Measurements from ENCODE around the gene NRSN2.
"Not testable (repeated sequence)": the region's sequence is repeated elsewhere in the genome, so short reads cannot be mapped to it uniquely, and the experiment has no call there.

Gene NRSN2

DNA sequence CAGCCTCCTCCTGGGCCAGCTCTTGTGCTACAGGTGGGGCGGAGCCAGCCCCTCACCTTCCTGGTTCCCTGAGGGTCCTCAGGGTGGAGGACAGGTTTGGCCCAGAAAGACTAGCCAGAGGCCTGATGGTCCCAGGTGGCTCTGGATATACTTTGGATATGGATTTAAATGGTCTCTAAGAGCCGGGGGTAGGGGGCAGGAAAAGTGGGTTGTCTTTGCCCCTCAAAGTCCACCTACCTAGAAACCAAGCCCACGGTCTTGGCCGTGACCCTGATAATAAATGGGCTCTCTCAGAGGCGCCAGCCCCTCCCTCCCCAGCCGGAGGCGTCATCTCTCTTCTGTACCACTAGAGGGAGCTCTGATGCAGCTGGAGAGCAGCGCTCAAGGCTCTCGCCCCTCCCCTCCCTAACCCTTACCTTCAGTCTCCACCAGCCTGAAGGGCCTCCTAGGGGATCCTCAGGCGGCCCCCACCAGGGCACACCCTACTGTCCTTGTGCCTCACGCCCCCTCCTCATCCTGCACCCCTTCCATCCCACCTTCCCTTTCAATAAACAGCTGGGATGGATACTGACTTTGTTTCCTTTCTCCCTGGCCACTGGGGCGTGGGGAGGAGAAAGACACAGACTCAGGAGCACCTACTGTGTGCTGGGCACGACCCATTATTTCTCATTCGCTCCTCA is 7.5 kb downstream of the NRSN2 start:
- DNase-seq (ENCODE audit: low read depth in 2 of 2), result peak; percentile 57 to 62

GRCh38 chr20:356154-356553 is 9.2 kb downstream of the NRSN2 start:
- not testable (repeated sequence) for DNase-seq (ENCODE audit: low read depth in 2 of 2)

GRCh38 chr20:356745-357144 is 9.8 kb downstream of the NRSN2 start:
- DNase-seq (ENCODE audit: low read depth in 2 of 2), result no peak

DNA sequence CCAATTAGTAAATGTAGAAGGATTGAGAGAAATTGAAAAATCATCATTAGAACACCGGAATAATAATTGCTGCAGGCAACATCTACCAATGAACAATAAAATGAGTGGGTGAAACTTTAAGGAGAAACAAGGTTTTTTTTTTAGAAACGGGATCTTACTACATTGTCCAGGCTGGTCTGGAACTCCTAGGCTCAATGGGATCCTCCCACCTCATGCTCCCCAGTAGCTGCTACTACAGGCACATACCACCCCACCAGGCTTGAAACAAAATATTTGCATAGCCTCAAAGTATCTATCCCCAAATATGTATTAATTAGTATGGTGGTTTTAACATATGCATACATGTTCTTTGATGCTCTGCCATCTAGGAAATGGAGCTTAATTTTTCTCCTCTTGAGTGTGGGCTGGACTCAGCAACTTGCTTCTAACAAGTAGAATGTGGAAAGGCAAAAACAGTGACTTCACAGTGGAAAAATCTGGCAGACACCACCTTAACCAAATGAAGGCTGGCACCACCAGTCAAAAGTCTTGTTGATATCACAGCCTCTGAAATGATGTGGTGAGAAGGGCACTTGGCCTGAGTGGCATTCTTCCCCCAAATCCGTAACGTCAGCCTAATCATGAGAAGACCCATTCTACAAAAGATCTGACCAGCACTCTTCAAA is 12.1 kb downstream of the NRSN2 start:
- no peak for DNase-seq (ENCODE audit: low read depth in 2 of 2)

GRCh38 chr20:361561-361960 is 14.7 kb downstream of the NRSN2 start:
- no peak for DNase-seq (ENCODE audit: low read depth in 2 of 2)

DNA sequence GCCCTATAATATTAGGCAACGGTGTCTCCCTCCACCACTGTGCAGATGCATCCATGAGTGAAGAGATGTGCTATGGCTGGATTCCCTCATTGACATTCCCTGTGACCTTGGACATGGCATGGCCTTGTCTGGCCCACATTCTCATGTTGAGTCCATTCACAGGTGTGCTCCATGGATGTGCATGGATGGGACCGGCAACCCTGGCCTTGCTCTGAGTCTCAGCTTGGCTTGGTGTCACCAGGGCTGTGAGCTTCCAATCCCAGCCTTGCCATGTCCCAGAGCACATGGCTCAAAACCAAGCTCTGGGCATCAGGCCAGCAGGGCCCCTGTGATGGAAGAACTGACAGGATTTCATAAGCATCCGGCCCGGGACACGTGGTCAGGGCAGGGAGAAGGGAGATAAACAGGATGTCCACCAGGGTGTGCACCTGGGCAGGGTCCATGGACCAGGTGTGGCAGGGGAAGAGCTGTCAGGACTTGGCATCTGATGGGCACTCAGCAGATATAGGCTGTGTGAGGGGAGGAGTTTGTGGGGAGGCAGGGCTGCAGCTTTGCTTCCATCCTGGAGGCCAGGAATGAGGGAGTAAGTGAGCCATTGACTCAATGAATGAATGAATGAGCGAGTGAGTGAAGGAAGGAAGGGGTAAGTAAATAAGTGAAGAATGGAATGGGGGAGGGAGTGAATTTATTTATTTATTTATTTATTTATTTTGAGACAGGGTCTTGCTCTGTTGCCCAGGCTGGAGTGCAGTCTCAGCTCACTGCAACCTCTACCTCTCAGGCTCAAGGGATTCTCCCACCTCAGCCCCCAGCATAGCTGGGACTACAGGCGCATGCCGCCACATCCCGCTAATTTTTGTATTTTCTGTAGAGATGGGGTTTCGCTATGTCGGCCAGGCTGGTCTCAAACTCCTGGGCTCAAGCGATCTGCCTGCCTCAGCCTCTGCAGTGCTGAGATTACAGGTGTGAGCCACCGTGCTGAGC is 15.7 kb downstream of the NRSN2 start:
- no peak for DNase-seq (ENCODE audit: low read depth in 2 of 2)

- DNase-seq (ENCODE audit: low read depth in 2 of 2), result no peak
These were observed 16.6 kb downstream of the NRSN2 start for GRCh38 chr20:363319-364078.

GRCh38 chr20:364905-365794 is 18.2 kb downstream of the NRSN2 start:
- DNase-seq (ENCODE audit: low read depth in 2 of 2), result no peak

DNA sequence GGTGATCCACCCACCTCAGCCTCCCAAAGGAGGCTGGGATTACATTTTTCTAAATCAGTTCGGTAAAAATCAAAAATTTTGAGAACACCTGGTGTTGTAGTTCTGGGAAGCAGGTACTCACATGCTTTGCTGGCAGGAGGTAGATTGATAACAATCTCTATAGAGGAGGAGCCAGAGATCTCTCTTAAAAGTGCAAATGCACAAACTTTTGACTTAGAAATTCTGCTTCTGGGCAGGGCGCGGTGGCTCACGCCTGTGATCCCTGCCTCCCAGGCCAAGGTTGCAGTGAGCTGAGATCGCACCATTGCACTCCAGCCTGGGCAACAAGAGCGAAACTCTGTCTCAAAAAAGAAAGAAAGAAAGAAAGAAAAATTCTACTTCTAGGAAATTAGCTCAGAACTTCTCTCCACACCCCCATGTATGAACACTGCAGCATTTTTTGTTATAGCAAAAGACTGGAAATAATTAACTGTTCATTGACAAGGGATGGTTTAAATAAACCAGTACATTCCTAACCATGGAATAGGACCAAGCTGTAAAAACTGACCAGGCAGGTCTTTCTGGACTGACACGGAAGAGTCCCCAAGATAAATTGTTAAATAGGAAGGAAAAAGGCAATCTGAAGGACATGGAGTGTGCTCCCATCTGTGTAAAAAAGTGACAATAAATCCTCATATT is 19.3 kb downstream of the NRSN2 start:
- DNase-seq (ENCODE audit: low read depth in 2 of 2), result no peak

- no peak for DNase-seq (ENCODE audit: low read depth in 2 of 2)
These were observed 20.0 kb downstream of the NRSN2 start for GRCh38 chr20:366719-367485.

- DNase-seq (ENCODE audit: low read depth in 2 of 2), result no peak
These were observed 20.6 kb downstream of the NRSN2 start for GRCh38 chr20:367486-367887.

GRCh38 chr20:368915-369314 is 22.0 kb downstream of the NRSN2 start:
- no peak for DNase-seq (ENCODE audit: low read depth in 2 of 2)

- DNase-seq (ENCODE audit: low read depth in 2 of 2), result no peak
These were observed 23.3 kb downstream of the NRSN2 start for GRCh38 chr20:370151-370600.

GRCh38 chr20:370977-371754 is 24.3 kb downstream of the NRSN2 start:
- no peak for DNase-seq (ENCODE audit: low read depth in 2 of 2)

- no peak for DNase-seq (ENCODE audit: low read depth in 2 of 2)
These were observed 25.0 kb downstream of the NRSN2 start for GRCh38 chr20:371755-372542.

DNA sequence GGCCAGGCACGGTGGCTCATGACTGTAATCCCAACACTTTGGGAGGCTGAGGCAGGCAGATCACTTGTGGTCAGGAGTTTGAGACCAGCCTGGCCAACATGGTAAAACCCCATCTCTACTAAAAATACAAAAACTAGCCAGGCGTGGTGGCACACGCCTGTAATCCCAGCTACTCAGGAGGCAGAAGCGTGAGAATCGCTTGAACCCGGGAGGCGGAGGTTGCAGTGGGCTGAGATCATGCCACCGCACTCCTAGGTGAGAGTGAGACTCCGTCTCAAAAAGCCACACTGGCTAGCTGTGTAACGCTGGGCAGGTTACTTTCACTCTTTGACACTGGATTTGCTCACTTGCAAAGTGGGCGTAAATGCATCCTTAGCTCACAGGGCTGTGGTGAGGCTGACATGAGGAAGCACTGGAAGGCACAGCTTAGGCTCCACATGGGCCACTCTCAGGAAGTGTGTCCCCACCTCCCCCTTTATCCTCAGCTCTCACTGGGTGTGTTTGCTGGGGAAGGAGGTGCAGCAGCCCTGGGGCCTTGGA is 25.7 kb downstream of the NRSN2 start:
- not testable (repeated sequence) for DNase-seq (ENCODE audit: low read depth in 2 of 2)

- DNase-seq (ENCODE audit: low read depth in 2 of 2), result no peak
These were observed 26.4 kb downstream of the NRSN2 start for GRCh38 chr20:373171-373890.

All from stimulated activated CD4-positive, alpha-beta T cell treated with anti-CD3 and anti-CD28 coated beads, Interleukin-1b, Interleukin-23, amount 100 ng/mL, for 1 hour (primary cell).